ENCODE measurements around the gene CACNA2D1.
"Not testable (repeated sequence)": the region's sequence is repeated elsewhere in the genome, so short reads cannot be mapped to it uniquely, and the experiment has no call there.

The CACNA2D1 gene

GRCh38 chr7:82141427-82141826 is 302.1 kb downstream of the CACNA2D1 start:
- DNase-seq = no peak
- H4K8ac ChIP-seq (ENCODE audit: low read length) = no peak overlapping the region
- H3K4me1 ChIP-seq (ENCODE audit: control insufficient read depth, insufficient read depth, low read depth, low read length) = no peaks in the 10 kb centered on the region
- H3K27ac ChIP-seq (ENCODE audit: low read length, poor library complexity, severe bottlenecking) = no peak overlapping the region
- H2BK15ac ChIP-seq (ENCODE audit: low read depth, poor library complexity, severe bottlenecking) = no peak overlapping the region
- no peaks in the 10 kb centered on the region for H3K79me1 ChIP-seq (replicated peaks; ENCODE audit: low read length, poor library complexity, severe bottlenecking)
- no peak overlapping the region for H4K91ac ChIP-seq (ENCODE audit: low read length)
- H3K36me3 ChIP-seq (ENCODE audit: control insufficient read depth in 1 of 2, insufficient read depth in 2 of 2, low read depth in 1 of 2, low read length in 2 of 2) = no peaks in the 10 kb centered on the region
- H2AK5ac ChIP-seq (ENCODE audit: low read length, severe bottlenecking) = no peak overlapping the region
- H2BK5ac ChIP-seq (ENCODE audit: low read depth, low read length, poor library complexity, severe bottlenecking) = no peak overlapping the region
- 95% methylated on average over 5 of the region's 7 CpGs for WGBS
- no peak overlapping the region for H3K14ac ChIP-seq (ENCODE audit: low read length in 2 of 2)
- H3K27me3 ChIP-seq (ENCODE audit: control insufficient read depth in 1 of 2, insufficient read depth in 1 of 2, low read length in 2 of 2) = no peaks in the 10 kb centered on the region
- H3K23ac ChIP-seq (ENCODE audit: low read length in 2 of 2) = no peak overlapping the region
- H3K9ac ChIP-seq (ENCODE audit: low read length) = no peak overlapping the region
- H3K4ac ChIP-seq (ENCODE audit: low read depth in 1 of 2, low read length in 2 of 2) = no peak overlapping the region
- no peaks in the 10 kb centered on the region for H3K9me3 ChIP-seq (ENCODE audit: control insufficient read depth, low read length)
- H2AFZ ChIP-seq (ENCODE audit: low read depth, low read length) = no peak overlapping the region
- no peak overlapping the region for H3K4me3 ChIP-seq (ENCODE audit: insufficient read depth in 1 of 2, low read depth in 1 of 2, low read length in 2 of 2)
- no peak overlapping the region for H3K4me2 ChIP-seq (ENCODE audit: low read length, poor library complexity, severe bottlenecking)
- no peak overlapping the region for H2BK12ac ChIP-seq (ENCODE audit: low read length in 2 of 2)
- no peak overlapping the region for H3K18ac ChIP-seq (ENCODE audit: low read depth in 1 of 2, low read length in 2 of 2)
- no peak overlapping the region for H2BK120ac ChIP-seq (ENCODE audit: low read depth, low read length)

GRCh38 chr7:82140608-82141007 is 303.0 kb downstream of the CACNA2D1 start:
- H2AK5ac ChIP-seq (ENCODE audit: low read length, severe bottlenecking); H3K4ac ChIP-seq (ENCODE audit: low read depth in 1 of 2, low read length in 2 of 2); H3K4me1 ChIP-seq (ENCODE audit: control insufficient read depth, insufficient read depth, low read depth, low read length); DNase-seq; H3K14ac ChIP-seq (ENCODE audit: low read length in 2 of 2); H3K27ac ChIP-seq (ENCODE audit: low read length, poor library complexity, severe bottlenecking); H3K4me3 ChIP-seq (ENCODE audit: insufficient read depth in 1 of 2, low read depth in 1 of 2, low read length in 2 of 2); H3K9ac ChIP-seq (ENCODE audit: low read length); H4K91ac ChIP-seq (ENCODE audit: low read length); H3K18ac ChIP-seq (ENCODE audit: low read depth in 1 of 2, low read length in 2 of 2); H2BK120ac ChIP-seq (ENCODE audit: low read depth, low read length); H3K9me3 ChIP-seq (ENCODE audit: control insufficient read depth, low read length); H2BK5ac ChIP-seq (ENCODE audit: low read depth, low read length, poor library complexity, severe bottlenecking); H2BK15ac ChIP-seq (ENCODE audit: low read depth, poor library complexity, severe bottlenecking); H3K79me1 ChIP-seq (replicated peaks; ENCODE audit: low read length, poor library complexity, severe bottlenecking); H2BK12ac ChIP-seq (ENCODE audit: low read length in 2 of 2); H3K23ac ChIP-seq (ENCODE audit: low read length in 2 of 2); H4K8ac ChIP-seq (ENCODE audit: low read length); H3K36me3 ChIP-seq (ENCODE audit: control insufficient read depth in 1 of 2, insufficient read depth in 2 of 2, low read depth in 1 of 2, low read length in 2 of 2); H2AFZ ChIP-seq (ENCODE audit: low read depth, low read length); H3K4me2 ChIP-seq (ENCODE audit: low read length, poor library complexity, severe bottlenecking); H3K27me3 ChIP-seq (ENCODE audit: control insufficient read depth in 1 of 2, insufficient read depth in 1 of 2, low read length in 2 of 2): not testable (repeated sequence)
- WGBS = over 99% methylated on average over 10 of the region's 14 CpGs

- H3K27me3 ChIP-seq (ENCODE audit: control insufficient read depth in 1 of 2, insufficient read depth in 1 of 2, low read length in 2 of 2) = no peaks in the 10 kb centered on the region
- no peak overlapping the region for H2BK120ac ChIP-seq (ENCODE audit: low read depth, low read length)
- H3K14ac ChIP-seq (ENCODE audit: low read length in 2 of 2) = no peak overlapping the region
- H2AFZ ChIP-seq (ENCODE audit: low read depth, low read length) = no peak overlapping the region
- H3K4ac ChIP-seq (ENCODE audit: low read depth in 1 of 2, low read length in 2 of 2) = no peak overlapping the region
- no peak overlapping the region for H2BK12ac ChIP-seq (ENCODE audit: low read length in 2 of 2)
- DNase-seq = no peak
- H3K79me1 ChIP-seq (replicated peaks; ENCODE audit: low read length, poor library complexity, severe bottlenecking) = no peaks in the 10 kb centered on the region
- no peak overlapping the region for H3K23ac ChIP-seq (ENCODE audit: low read length in 2 of 2)
- H3K18ac ChIP-seq (ENCODE audit: low read depth in 1 of 2, low read length in 2 of 2) = no peak overlapping the region
- no peak overlapping the region for H4K91ac ChIP-seq (ENCODE audit: low read length)
- no peak overlapping the region for H2BK5ac ChIP-seq (ENCODE audit: low read depth, low read length, poor library complexity, severe bottlenecking)
- 83% methylated on average over 1 of the region's 2 CpGs for WGBS
- H3K9ac ChIP-seq (ENCODE audit: low read length) = no peak overlapping the region
- H3K36me3 ChIP-seq (ENCODE audit: control insufficient read depth in 1 of 2, insufficient read depth in 2 of 2, low read depth in 1 of 2, low read length in 2 of 2) = peaks cover 0 to 3% of the 10 kb centered on the region in 2 experiments
- H2AK5ac ChIP-seq (ENCODE audit: low read length, severe bottlenecking) = no peak overlapping the region
- no peak overlapping the region for H4K8ac ChIP-seq (ENCODE audit: low read length)
- H3K4me2 ChIP-seq (ENCODE audit: low read length, poor library complexity, severe bottlenecking) = no peak overlapping the region
- no peak overlapping the region for H2BK15ac ChIP-seq (ENCODE audit: low read depth, poor library complexity, severe bottlenecking)
- no peak overlapping the region for H3K27ac ChIP-seq (ENCODE audit: low read length, poor library complexity, severe bottlenecking)
- no peaks in the 10 kb centered on the region for H3K9me3 ChIP-seq (ENCODE audit: control insufficient read depth, low read length)
- H3K4me1 ChIP-seq (ENCODE audit: control insufficient read depth, insufficient read depth, low read depth, low read length) = no peaks in the 10 kb centered on the region
- H3K4me3 ChIP-seq (ENCODE audit: insufficient read depth in 1 of 2, low read depth in 1 of 2, low read length in 2 of 2) = no peak overlapping the region
Observed at GRCh38 chr7:82131215-82131614, 312.4 kb downstream of the CACNA2D1 start.

- Histone ChIP-seq H3K36me3 (ENCODE audit: control insufficient read depth in 1 of 2, insufficient read depth in 2 of 2, low read depth in 1 of 2, low read length in 2 of 2) (peaks cover 0 to 8% of the 10 kb centered on the region in 2 experiments), H3K4me1 (ENCODE audit: control insufficient read depth, insufficient read depth, low read depth, low read length) (no peaks in the 10 kb centered on the region), H2AFZ (ENCODE audit: low read depth, low read length) (no peak overlapping the region), H2AK5ac (ENCODE audit: low read length, severe bottlenecking) (no peak overlapping the region), H3K79me1 (replicated peaks; ENCODE audit: low read length, poor library complexity, severe bottlenecking) (no peaks in the 10 kb centered on the region), H2BK15ac (ENCODE audit: low read depth, poor library complexity, severe bottlenecking) (no peak overlapping the region), H3K23ac (ENCODE audit: low read length in 2 of 2) (no peak overlapping the region), H3K27ac (ENCODE audit: low read length, poor library complexity, severe bottlenecking) (no peak overlapping the region), H3K27me3 (ENCODE audit: control insufficient read depth in 1 of 2, insufficient read depth in 1 of 2, low read length in 2 of 2) (no peaks in the 10 kb centered on the region), H2BK12ac (ENCODE audit: low read length in 2 of 2) (no peak overlapping the region), H3K18ac (ENCODE audit: low read depth in 1 of 2, low read length in 2 of 2) (no peak overlapping the region), H2BK120ac (ENCODE audit: low read depth, low read length) (no peak overlapping the region), H3K4me3 (ENCODE audit: insufficient read depth in 1 of 2, low read depth in 1 of 2, low read length in 2 of 2) (no peak overlapping the region), H3K4ac (ENCODE audit: low read depth in 1 of 2, low read length in 2 of 2) (no peak overlapping the region), H3K9ac (ENCODE audit: low read length) (no peak overlapping the region), H4K91ac (ENCODE audit: low read length) (no peak overlapping the region), H3K9me3 (ENCODE audit: control insufficient read depth, low read length) (peaks cover 15% of the 10 kb centered on the region), H3K14ac (ENCODE audit: low read length in 2 of 2) (no peak overlapping the region), H4K8ac (ENCODE audit: low read length) (no peak overlapping the region), H2BK5ac (ENCODE audit: low read depth, low read length, poor library complexity, severe bottlenecking) (no peak overlapping the region), H3K4me2 (ENCODE audit: low read length, poor library complexity, severe bottlenecking) (no peak overlapping the region)
- no peak for DNase-seq
Observed at GRCh38 chr7:82129091-82129490, 314.5 kb downstream of the CACNA2D1 start.
